Measurements from ENCODE around the gene IRF9. TPM values are rescaled to one million over a fixed set of nuclear protein-coding genes. Genes with fewer than 3 reads are reported as not detected.
A peak's percentile ranks its signal among the peaks of the same experiment; 100 is the strongest.

The IRF9 gene
- total and polyA plus RNA-seq, 2 of the 13 experiments (the other 11 are each of a cell fraction or from before 2014, with no cell fraction given), result 14.9 to 49.7 TPM

DNA sequence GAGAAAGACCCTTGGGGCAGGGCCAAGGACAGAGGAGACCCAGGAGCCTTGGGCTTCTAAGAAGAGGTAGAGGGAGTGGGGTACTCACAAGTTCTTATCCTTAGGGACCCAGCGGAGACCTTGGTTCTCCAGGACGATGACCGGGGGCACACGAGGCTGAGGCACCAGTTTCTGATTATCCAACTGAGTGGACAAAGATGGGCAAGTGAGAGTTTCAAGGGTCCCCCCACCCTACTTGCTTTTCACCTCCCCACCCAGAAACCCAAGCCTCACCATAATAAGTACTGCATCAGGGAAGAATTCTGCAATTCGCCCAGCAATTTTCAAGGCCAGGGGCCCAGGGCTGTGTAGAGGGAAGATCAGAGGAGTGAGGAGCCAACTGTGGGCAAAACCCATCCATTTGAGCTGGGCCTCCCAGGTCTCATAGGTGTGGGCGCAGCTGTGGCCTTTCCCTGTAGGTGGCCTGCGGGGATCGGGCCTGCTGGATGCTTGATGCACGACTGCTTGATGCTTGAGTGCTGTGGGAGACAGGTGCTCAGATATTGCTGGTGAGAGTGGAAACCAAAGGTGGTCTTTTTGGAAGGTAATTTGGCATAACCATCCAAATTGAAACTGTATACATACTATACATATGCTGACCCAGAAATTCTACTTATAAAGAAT is 21.7 kb upstream of the IRF9 start (continued):
- TF ChIP-seq, protein P1, sequence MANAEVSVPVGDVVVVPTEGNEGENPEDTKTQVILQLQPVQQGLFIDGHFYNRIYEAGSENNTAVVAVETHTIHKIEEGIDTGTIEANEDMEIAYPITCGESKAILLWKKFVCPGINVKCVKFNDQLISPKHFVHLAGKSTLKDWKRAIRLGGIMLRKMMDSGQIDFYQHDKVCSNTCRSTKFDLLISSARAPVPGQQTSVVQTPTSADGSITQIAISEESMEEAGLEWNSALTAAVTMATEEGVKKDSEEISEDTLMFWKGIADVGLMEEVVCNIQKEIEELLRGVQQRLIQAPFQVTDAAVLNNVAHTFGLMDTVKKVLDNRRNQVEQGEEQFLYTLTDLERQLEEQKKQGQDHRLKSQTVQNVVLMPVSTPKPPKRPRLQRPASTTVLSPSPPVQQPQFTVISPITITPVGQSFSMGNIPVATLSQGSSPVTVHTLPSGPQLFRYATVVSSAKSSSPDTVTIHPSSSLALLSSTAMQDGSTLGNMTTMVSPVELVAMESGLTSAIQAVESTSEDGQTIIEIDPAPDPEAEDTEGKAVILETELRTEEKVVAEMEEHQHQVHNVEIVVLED (CRISPR knock-in tag; IDR thresholded peaks at IDR 0.05; ENCODE audit: borderline replicate concordance), result no peak
- no peak for TF ChIP-seq ZNF570 (CRISPR knock-in tag; IDR thresholded peaks at IDR 0.05; ENCODE audit: borderline replicate concordance)
- no peak for TF ChIP-seq SSRP1 (CRISPR knock-in tag; IDR thresholded peaks at IDR 0.05)
- no peak for TF ChIP-seq NR2F2 (IDR thresholded peaks at IDR 0.05; ENCODE audit: borderline replicate concordance, low read depth)
- TF ChIP-seq SALL2 (CRISPR knock-in tag; IDR thresholded peaks at IDR 0.05), result no peak
- no peak for TF ChIP-seq GABPA (IDR thresholded peaks at IDR 0.05; ENCODE audit: low read depth, low read length)
- no peak for TF ChIP-seq GABPA (CRISPR knock-in tag; IDR thresholded peaks at IDR 0.05; ENCODE audit: low read depth)
- no peak for TF ChIP-seq NFE2 (CRISPR knock-in tag; IDR thresholded peaks at IDR 0.05)
- no peak for TF ChIP-seq DNMT3B (CRISPR knock-in tag; conservative IDR thresholded peaks at IDR 0.05)
- TF ChIP-seq ZNF3 (CRISPR knock-in tag; IDR thresholded peaks at IDR 0.05), result peak; percentile 76; the same call in 1 of the 2 replicates
- TF ChIP-seq, protein P2, sequence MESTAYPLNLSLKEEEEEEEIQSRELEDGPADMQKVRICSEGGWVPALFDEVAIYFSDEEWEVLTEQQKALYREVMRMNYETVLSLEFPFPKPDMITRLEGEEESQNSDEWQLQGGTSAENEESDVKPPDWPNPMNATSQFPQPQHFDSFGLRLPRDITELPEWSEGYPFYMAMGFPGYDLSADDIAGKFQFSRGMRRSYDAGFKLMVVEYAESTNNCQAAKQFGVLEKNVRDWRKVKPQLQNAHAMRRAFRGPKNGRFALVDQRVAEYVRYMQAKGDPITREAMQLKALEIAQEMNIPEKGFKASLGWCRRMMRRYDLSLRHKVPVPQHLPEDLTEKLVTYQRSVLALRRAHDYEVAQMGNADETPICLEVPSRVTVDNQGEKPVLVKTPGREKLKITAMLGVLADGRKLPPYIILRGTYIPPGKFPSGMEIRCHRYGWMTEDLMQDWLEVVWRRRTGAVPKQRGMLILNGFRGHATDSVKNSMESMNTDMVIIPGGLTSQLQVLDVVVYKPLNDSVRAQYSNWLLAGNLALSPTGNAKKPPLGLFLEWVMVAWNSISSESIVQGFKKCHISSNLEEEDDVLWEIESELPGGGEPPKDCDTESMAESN (CRISPR knock-in tag; conservative IDR thresholded peaks at IDR 0.05), result no peak
- peak; percentile 22 for TF ChIP-seq POLR2AphosphoS5 (IDR thresholded peaks at IDR 0.05; ENCODE audit: low read depth, low read length)
- TF ChIP-seq PLSCR1 (CRISPR knock-in tag; IDR thresholded peaks at IDR 0.05; ENCODE audit: borderline replicate concordance), result no peak
- no peak for TF ChIP-seq CERS6 (CRISPR knock-in tag; IDR thresholded peaks at IDR 0.05)
- TF ChIP-seq ATF7-NPFF (CRISPR knock-in tag; IDR thresholded peaks at IDR 0.05; ENCODE audit: low read depth), result no peak
- TF ChIP-seq RNF2 (conservative IDR thresholded peaks at IDR 0.05; ENCODE audit: low read depth), result no peak
- TF ChIP-seq TEAD2 (CRISPR knock-in tag; IDR thresholded peaks at IDR 0.05), result no peak
- 0 out of 2 replicates have a peak, but pooled peaks have one; percentile 17 for TF ChIP-seq FOXO1 (CRISPR knock-in tag; IDR thresholded peaks at IDR 0.05)
- TF ChIP-seq TAF1 (CRISPR knock-in tag; IDR thresholded peaks at IDR 0.05), result no peak

Data from HepG2 (cell line).